ENCODE data around the gene TMA7. TPM values are rescaled to one million over a fixed set of nuclear protein-coding genes. Genes with fewer than 3 reads are reported as not detected.
"Not testable (repeated sequence)": the region's sequence is repeated elsewhere in the genome, so short reads cannot be mapped to it uniquely, and the experiment has no call there.

Gene TMA7
- total RNA-seq (2014; rRNA removed; shearing (Covaris generic)): 770 and 948 TPM in 2 replicates

- in situ Hi-C loops (cut with HindIII; ENCODE audit: low sequenced_read_pairs): no loop called here
- DNase-seq (ENCODE audit: low spot score): peak; percentile 99
Measured at GRCh38 chr3:48439820-48440589, at the start of gene TMA7, which contains the start of gene CCDC51. Gene TMA7, plus strand, starts transcription at chr3:48440257. Its CDS starts 40 bp downstream, at chr3:48440297. Gene CCDC51, minus strand, starts transcription at chr3:48440119. Its CDS starts 4,991 bp downstream, at chr3:48435128.

DNA sequence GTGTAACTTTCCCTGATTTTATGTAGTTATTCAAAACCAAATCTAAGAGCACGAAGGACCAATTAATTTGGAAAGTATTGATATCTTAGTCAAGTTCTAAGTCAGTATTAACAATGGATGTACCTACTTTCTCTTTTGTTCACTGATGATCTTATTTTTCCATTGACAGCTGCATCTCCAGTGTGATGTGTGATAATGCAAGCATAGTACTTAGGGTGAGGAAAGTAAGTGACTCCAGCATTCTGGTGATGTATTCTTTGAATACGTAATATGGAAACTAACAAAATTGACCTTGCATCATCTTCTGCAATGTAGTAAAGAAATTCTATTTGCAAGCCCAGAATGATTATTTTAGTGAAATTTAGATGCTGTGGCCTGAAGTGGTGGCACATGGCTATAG lies 45.7 kb upstream of the TMA7 start:
- DNase-seq (ENCODE audit: low spot score): no peak
- in situ Hi-C loops (cut with HindIII; ENCODE audit: low sequenced_read_pairs): no loop called here

DNA sequence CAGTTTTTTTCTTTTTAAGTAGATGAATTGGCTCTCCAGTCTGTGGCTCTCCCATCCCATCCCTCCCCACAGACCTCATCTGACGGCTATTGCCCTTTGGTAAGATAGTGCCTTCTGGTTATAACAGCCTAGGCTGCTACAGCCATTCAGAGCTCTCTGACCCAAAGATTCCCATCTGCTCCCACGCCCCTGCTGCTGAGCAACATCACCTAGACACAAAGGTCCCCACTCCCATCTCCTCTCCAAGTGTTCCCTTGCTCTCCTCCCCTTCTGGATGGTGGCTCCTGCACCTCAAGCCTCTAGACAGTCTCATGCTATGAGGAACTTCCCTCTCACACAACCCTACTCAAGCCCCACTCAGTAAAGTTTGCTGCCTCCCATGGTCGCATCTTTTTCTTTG lies 44.3 kb upstream of the TMA7 start:
- DNase-seq (ENCODE audit: low spot score): no peak
- in situ Hi-C loops (cut with HindIII; ENCODE audit: low sequenced_read_pairs): no loop called here

DNA sequence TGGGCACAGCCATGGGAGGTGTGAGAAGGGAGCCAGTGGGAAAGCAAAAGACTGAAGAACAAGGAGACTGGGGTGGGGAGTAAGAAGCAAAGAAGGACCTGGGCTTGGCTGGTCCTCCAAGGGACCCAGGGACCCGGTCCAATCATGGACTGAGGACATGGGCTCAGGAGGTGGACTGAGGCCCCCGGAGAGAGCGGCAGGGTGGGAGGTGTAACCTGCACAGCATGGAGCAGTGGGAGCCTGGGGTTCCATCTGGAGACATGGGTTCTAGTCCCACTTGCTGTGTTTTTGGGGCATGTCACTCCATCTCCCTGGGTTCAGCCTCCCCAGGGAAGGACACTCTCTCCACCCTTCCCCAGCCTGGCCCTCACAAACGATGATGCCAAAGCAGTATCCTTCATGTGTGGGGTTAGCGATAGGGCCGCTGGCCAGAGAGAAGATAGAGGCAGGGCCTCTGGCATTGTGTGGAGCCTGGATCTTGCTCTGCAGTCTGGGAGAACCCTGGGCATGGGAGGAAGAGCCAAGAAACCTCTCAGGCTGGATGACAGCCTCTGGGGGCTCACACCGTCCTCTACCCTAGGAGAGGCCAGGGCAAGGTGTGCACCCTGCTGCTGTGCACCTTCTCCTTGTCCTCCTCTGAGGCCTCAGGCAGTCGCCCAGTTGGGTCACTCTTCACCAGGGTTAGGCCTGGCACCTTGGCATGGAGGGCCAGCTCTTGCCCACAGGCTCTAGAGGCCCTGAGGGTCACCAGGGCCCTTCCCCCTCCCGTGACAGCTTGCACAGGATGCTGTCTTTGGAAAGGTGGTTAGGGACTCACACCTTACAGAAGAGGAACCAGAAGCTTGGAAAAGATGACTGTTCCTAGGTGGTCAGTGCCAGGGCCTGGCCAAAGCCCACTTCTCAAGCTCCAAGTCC lies 42.0 kb upstream of the TMA7 start:
- in situ Hi-C loops (cut with HindIII; ENCODE audit: low sequenced_read_pairs): no loop called here
- DNase-seq (ENCODE audit: low spot score): no peak

DNA sequence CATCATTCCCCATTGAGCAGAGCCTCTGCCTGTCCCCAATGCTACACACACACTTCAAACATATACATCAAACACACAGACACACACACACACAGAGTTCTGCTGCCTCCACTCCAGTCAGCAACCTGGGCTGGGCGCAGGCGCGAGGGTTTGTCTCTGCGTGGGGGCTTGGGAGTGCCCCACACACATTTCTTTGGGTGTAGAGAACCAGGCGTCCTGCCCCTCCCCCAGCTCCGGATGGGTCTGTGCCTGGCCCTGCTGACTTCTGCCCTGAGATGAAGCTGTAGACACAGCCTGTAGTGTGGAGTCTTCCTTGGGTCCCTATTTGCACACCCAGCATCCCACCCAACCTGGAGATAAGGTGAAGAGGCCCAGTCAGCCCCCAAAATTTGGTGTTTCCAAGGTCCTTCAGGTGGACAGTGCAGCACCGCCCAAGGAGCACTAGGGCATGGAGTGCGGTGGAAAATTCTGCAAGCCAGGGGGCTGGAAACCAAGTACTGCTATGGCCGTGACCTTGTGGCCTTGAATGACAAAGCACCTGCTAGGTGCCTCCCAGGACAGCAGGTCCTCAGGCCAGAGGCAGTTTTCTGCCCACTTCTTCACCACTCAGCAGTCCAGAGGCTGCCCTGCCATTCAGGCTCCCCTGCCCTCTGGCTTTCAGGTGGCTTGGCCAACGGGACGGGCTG lies 41.2 kb upstream of the TMA7 start:
- in situ Hi-C loops (cut with HindIII; ENCODE audit: low sequenced_read_pairs): no loop called here
- no peak for DNase-seq (ENCODE audit: low spot score)

GRCh38 chr3:48399387-48400172 lies 40.5 kb upstream of the TMA7 start:
- in situ Hi-C loops (cut with HindIII; ENCODE audit: low sequenced_read_pairs): no loop called here
- no peak for DNase-seq (ENCODE audit: low spot score)

GRCh38 chr3:48400824-48401433 lies 39.1 kb upstream of the TMA7 start:
- in situ Hi-C loops (cut with HindIII; ENCODE audit: low sequenced_read_pairs): no loop called here

GRCh38 chr3:48401434-48401901 lies 38.6 kb upstream of the TMA7 start:
- in situ Hi-C loops (cut with HindIII; ENCODE audit: low sequenced_read_pairs); DNase-seq (ENCODE audit: low spot score): not testable (repeated sequence)

More at GRCh38 chr3:48400824-48401433, 39.1 kb upstream of the TMA7 start:
- peak; percentile 89 for DNase-seq (ENCODE audit: low spot score)

GRCh38 chr3:48402281-48402732 lies 37.8 kb upstream of the TMA7 start:
- in situ Hi-C loops (cut with HindIII; ENCODE audit: low sequenced_read_pairs): no loop called here
- DNase-seq (ENCODE audit: low spot score): no peak

- in situ Hi-C loops (cut with HindIII; ENCODE audit: low sequenced_read_pairs): no loop called here
- no peak for DNase-seq (ENCODE audit: low spot score)
Measured at GRCh38 chr3:48402907-48403306, 37.1 kb upstream of the TMA7 start.

- in situ Hi-C loops (cut with HindIII; ENCODE audit: low sequenced_read_pairs): no loop called here
- no peak for DNase-seq (ENCODE audit: low spot score)
Measured at GRCh38 chr3:48403533-48404439, 36.3 kb upstream of the TMA7 start.

DNA sequence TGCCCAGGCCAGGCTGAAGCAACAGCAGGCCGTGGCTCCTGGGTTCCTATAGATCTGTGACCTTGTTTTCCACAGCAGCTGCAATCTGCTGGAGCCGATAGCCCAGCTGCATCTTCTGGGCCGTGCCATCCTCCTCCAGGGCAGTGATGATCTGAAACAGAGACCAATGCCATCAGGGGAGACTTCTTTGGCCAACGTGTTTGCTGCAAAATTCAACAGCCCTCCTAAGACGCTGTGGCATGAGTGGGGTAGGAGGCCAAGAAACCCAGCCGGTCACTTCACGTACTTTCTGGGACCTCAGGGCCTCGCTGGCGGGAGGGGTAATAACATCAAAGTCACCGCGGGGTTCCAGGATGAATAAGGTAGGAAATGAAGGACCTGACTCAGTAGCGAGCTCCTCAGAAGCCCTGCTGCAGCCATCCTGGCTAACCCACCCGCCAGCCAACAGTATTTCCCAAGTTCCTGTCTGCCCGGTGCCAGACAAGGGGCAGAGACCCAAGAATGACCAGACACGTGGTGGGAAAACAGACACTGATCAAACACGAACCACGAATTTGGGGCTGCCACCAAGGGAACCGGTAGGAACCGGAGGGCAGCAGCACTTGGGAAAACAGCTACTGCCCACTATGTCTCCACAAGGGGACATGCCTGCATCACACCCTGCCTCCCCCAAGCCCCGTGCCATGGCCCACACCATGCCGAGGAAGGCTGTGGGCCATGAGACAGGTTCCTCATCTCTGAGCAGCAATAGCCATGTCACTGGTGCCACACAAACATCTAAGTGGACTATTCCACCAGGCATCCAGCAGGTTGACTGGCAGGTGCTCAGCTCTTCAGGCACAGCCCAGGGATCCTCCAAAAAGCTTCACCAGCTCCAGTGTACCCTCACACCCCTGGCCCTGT lies 35.4 kb upstream of the TMA7 start:
- in situ Hi-C loops (cut with HindIII; ENCODE audit: low sequenced_read_pairs): no loop called here
- DNase-seq (ENCODE audit: low spot score): no peak

DNA sequence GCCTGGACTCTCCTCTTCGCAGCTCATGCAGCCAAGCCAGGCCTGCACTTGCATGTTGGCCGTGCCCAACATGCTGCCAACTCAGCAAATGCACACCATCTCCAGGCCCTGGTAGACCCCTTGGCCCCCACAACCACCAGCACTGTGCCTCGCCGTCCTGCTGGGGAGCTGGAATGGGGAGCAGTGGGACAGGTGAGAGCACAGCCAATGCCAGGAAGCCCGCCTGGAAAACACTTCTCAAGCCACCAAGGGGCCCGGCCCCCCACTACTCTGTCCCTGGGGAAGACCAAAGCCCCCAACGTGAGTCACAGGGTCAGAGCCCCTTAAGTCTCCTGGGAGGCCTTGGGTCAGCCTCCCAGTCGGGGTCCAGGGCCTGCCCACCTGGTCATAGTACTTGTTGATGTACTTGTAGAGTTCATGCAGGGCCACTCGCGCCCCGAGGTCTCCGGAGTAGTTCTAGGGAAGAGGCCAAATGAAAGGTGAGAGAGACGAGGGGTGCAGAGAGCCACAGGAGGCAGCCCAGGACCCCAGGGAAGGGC lies 34.6 kb upstream of the TMA7 start:
- in situ Hi-C loops (cut with HindIII; ENCODE audit: low sequenced_read_pairs): no loop called here
- no peak for DNase-seq (ENCODE audit: low spot score)

- in situ Hi-C loops (cut with HindIII; ENCODE audit: low sequenced_read_pairs): no loop called here
Measured at GRCh38 chr3:48405971-48406370, 34.1 kb upstream of the TMA7 start.

GRCh38 chr3:48406443-48407431 lies 33.3 kb upstream of the TMA7 start:
- in situ Hi-C loops (cut with HindIII; ENCODE audit: low sequenced_read_pairs): no loop called here
- no peak for DNase-seq (ENCODE audit: low spot score)

More at GRCh38 chr3:48405971-48406370, 34.1 kb upstream of the TMA7 start:
- DNase-seq (ENCODE audit: low spot score): no peak
